ENCODE data around the gene SLC4A9.

SLC4A9 gene

GRCh38 chr5:140345919-140346347, 14.1 kb upstream of the SLC4A9 start (continued):
- no peak for TF ChIP-seq ZNF596 (tag by site-specific recombination; IDR thresholded peaks at IDR 0.05)
- TF ChIP-seq ZNF10 (tag by site-specific recombination; IDR thresholded peaks at IDR 0.05) = no peak
- TF ChIP-seq ZNF341 (tag by site-specific recombination; IDR thresholded peaks at IDR 0.05; ENCODE audit: low read depth) = no peak
- peak; percentile 5 for TF ChIP-seq ZNF654 (tag by site-specific recombination; IDR thresholded peaks at IDR 0.05; ENCODE audit: low read depth)
- TF ChIP-seq ZNF510 (tag by site-specific recombination; IDR thresholded peaks at IDR 0.05; ENCODE audit: insufficient replicate concordance) = no peak
- TF ChIP-seq ZNF600 (tag by site-specific recombination; IDR thresholded peaks at IDR 0.05) = peak; percentile 62; the same call in 1 of the 2 replicates
- no peak for TF ChIP-seq GLIS1 (tag by site-specific recombination; IDR thresholded peaks at IDR 0.05)
- no peak for TF ChIP-seq ZNF423 (tag by site-specific recombination; IDR thresholded peaks at IDR 0.05)
- TF ChIP-seq ZNF777 (tag by site-specific recombination; IDR thresholded peaks at IDR 0.05; ENCODE audit: borderline replicate concordance) = peak; percentile 66; the same call in 1 of the 2 replicates
- TF ChIP-seq ZFP37 (tag by site-specific recombination; IDR thresholded peaks at IDR 0.05) = 0 out of 2 replicates have a peak, but pooled peaks have one; percentile 23
- peak; percentile 70 for TF ChIP-seq PATZ1 (tag by site-specific recombination; IDR thresholded peaks at IDR 0.05)
- TF ChIP-seq ZBTB21 (tag by site-specific recombination; IDR thresholded peaks at IDR 0.05) = no peak
- 0 out of 2 replicates have a peak, but pooled peaks have one; percentile 27 for TF ChIP-seq KLF1 (tag by site-specific recombination; IDR thresholded peaks at IDR 0.05)
- TF ChIP-seq ZNF830 (tag by site-specific recombination; IDR thresholded peaks at IDR 0.05; ENCODE audit: low read depth) = no peak
- no peak for TF ChIP-seq ZNF561 (tag by site-specific recombination; IDR thresholded peaks at IDR 0.05; ENCODE audit: borderline replicate concordance)
- peak; percentile 74; the same call in 1 of the 2 replicates for TF ChIP-seq ZFHX2 (tag by site-specific recombination; conservative IDR thresholded peaks at IDR 0.05)
- no peak for TF ChIP-seq ZNF704 (tag by site-specific recombination; IDR thresholded peaks at IDR 0.05)
- no peak for TF ChIP-seq ZNF664 (tag by site-specific recombination; IDR thresholded peaks at IDR 0.05)
- peak; percentile 46; the same call in 1 of the 2 replicates for TF ChIP-seq ZFP69B (tag by site-specific recombination; IDR thresholded peaks at IDR 0.05)
- TF ChIP-seq ZNF449 (tag by site-specific recombination; IDR thresholded peaks at IDR 0.05) = peak; percentile 62
- no peak for TF ChIP-seq RBAK (tag by site-specific recombination; IDR thresholded peaks at IDR 0.05)
- no peak for TF ChIP-seq ZNF660 (tag by site-specific recombination; IDR thresholded peaks at IDR 0.05)
- no peak for TF ChIP-seq ZNF549 (tag by site-specific recombination; IDR thresholded peaks at IDR 0.05)
- TF ChIP-seq ZNF335 (tag by site-specific recombination; conservative IDR thresholded peaks at IDR 0.05) = peak; percentile 22; the same call in 1 of the 2 replicates
- peak; percentile 21; the same call in 1 of the 2 replicates for TF ChIP-seq MYNN (tag by site-specific recombination; IDR thresholded peaks at IDR 0.05; ENCODE audit: borderline replicate concordance)
- TF ChIP-seq GFI1B (tag by site-specific recombination; IDR thresholded peaks at IDR 0.05) = no peak
- TF ChIP-seq ZNF175 (tag by site-specific recombination; IDR thresholded peaks at IDR 0.05) = no peak
- no peak for TF ChIP-seq REPIN1 (tag by site-specific recombination; IDR thresholded peaks at IDR 0.05; ENCODE audit: low read depth)
- no peak for TF ChIP-seq HIC1 (tag by site-specific recombination; IDR thresholded peaks at IDR 0.05)
- 0 out of 2 replicates have a peak, but pooled peaks have one; percentile 7 for TF ChIP-seq ZBTB17 (tag by site-specific recombination; IDR thresholded peaks at IDR 0.05)
- no peak for TF ChIP-seq ZNF398 (tag by site-specific recombination; IDR thresholded peaks at IDR 0.05)
- no peak for TF ChIP-seq ZBTB26 (tag by site-specific recombination; optimal IDR thresholded peaks at IDR 0.05)
